ENCODE results near the gene WFDC9. TPM values are rescaled to one million over a fixed set of nuclear protein-coding genes. Genes with fewer than 3 reads are reported as not detected.

The WFDC9 gene
- not detected in 2 replicates for total RNA-seq

DNA sequence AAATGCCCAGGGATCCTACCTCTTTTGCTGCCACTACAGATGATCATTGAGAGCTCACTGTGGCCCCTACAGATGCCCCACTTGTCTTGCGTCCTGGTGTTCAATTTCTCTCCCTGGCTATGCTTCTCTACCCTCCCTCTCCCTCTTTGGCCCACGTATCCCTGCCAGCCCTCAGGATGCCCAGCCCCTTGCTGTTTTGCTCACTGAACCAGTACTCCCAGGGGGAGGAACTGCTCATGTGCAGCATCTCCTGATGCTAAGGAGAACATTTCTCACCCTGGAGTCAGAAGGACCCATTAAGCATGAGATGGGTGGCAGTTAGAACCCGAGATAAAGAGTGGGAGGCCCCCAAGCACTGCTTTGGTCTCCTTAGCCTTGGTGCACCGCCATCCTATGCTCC is at the start of gene WFDC9:
WFDC9 (minus strand) TSS at position 101 of the 400 bp plus-strand sequence. CDS start 21,103 bp downstream, outside the sequence.

DNA sequence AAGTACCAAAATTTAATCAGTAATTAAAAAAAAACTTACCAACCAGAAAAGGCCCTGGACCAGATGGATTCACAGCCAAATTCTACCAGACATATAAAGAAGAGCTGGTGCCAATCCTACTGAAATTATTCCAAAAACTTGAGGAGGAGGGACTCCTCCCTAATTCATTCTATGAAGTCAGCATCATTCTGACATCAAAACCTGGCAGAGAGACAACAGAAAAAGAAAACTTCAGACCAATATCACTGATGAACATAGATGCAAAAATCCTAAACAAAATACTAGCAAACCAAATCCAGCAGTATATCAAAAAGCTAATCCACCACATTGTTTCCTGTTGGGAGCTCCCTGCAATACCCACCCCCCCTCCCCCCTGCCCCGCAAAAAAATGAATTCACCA is 39.1 kb upstream of the WFDC9 start, which contains the start of gene WFDC11:
WFDC11 (minus strand) TSS at position 101 of the 400 bp plus-strand sequence. CDS start 19,639 bp downstream, outside the sequence.

DNA sequence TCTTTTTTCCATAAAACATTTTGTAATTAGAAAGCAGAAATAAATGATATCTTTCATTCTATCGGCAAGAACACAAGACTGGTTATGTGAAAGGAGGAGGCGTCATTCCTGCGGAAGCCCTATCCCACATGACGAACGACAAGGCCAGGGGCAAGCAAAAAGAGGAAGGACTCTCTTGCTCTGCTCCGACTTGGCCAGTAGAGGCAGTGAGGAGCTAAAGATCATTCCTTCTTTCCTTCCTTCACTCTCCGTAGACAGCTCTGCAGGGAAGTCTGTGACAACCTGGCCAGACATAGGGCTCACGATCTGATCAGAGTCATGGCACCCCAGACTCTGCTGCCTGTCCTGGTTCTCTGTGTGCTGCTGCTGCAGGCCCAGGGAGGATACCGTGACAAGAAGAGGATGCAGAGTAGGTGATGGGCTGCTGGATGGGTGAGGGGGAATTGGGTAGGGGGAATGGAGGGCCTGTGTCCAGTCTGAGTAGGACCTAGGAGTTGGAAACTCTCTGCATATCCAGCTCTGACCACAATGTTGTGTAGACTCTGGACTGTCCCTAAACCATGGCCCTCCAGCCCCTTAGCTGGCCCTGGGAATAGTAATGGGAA is 1.5 kb downstream of the WFDC9 start, which contains the start of gene WFDC10A:
WFDC10A (plus strand) TSS at position 244 of the 605 bp plus-strand sequence; CDS start at position 319, 75 bp downstream.

DNA sequence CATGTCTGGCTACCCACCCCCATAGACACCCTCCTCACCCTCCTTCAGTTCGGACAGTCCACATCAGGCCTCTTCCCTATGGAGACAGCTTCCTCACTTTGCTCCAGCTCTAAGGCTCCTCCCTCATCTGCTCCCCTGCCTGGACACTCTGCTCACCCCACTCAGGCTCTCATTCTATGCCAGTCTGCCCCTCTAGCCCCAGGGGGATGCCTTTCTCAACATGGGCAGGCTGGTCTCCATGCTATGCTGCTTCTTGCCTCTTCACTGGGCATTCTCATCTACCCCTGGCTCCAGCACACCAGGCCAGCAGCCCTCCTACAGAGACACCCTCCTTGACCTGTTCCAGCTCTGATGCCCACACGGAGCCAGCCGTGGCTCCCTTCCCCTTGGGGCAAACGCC is 51.9 kb downstream of the WFDC9 start, which contains the start of gene WFDC8:
WFDC8 (minus strand) TSS at position 101 of the 400 bp plus-strand sequence; CDS start at position 64, 37 bp downstream.

Other genes with a start within 250 kb of the WFDC9 start
- gene DBNDD2, start 223.0 kb downstream of the WFDC9 start, total RNA-seq = 3.0 and 4.7 TPM in 2 replicates
- gene PIGT, start 215.1 kb downstream of the WFDC9 start, total RNA-seq = 59.5 and 63.0 TPM in 2 replicates
- gene WFDC2, start 161.5 kb downstream of the WFDC9 start, total RNA-seq = not detected in 2 replicates
- gene SPINT3, start 115.7 kb downstream of the WFDC9 start, total RNA-seq = not detected in 2 replicates
- gene WFDC6, start 91.8 kb downstream of the WFDC9 start, total RNA-seq = not detected in 2 replicates
- 0.39 TPM in 1 of 2 replicates, not detected in the other for gene EPPIN, start 83.9 kb downstream of the WFDC9 start, total RNA-seq
- 0.20 TPM in 1 of 2 replicates, not detected in the other for gene WFDC8, start 52.0 kb downstream of the WFDC9 start, total RNA-seq
- gene WFDC10A, start 1.5 kb downstream of the WFDC9 start, total RNA-seq = not detected in 2 replicates
- gene WFDC11, start 39.0 kb upstream of the WFDC9 start, total RNA-seq = not detected in 2 replicates
- gene WFDC13, start 70.8 kb upstream of the WFDC9 start, total RNA-seq = not detected in 2 replicates
- gene WFDC10B, start 73.7 kb upstream of the WFDC9 start, total RNA-seq = 0.26 TPM in 1 of 2 replicates, not detected in the other
- gene SPINT4, start 91.1 kb upstream of the WFDC9 start, total RNA-seq = not detected in 2 replicates
- 0.17 and 0.39 TPM in 2 replicates for gene WFDC3, start 160.6 kb upstream of the WFDC9 start, total RNA-seq
- 5.9 and 12.8 TPM in 2 replicates for gene DNTTIP1, start 160.7 kb upstream of the WFDC9 start, total RNA-seq
- 2.1 and 7.9 TPM in 2 replicates for gene UBE2C, start 181.4 kb upstream of the WFDC9 start, total RNA-seq
- gene TNNC2, start 196.0 kb upstream of the WFDC9 start, total RNA-seq = 0.39 TPM in 1 of 2 replicates, not detected in the other
- 57.8 and 64.4 TPM in 2 replicates for gene SNX21, start 202.5 kb upstream of the WFDC9 start, total RNA-seq
- 30.2 and 32.1 TPM in 2 replicates for gene ACOT8, start 226.1 kb upstream of the WFDC9 start, total RNA-seq
- gene ZSWIM3, start 226.3 kb upstream of the WFDC9 start, total RNA-seq = 5.0 and 5.1 TPM in 2 replicates
- gene ZSWIM1, start 249.9 kb upstream of the WFDC9 start, total RNA-seq = 5.8 and 6.0 TPM in 2 replicates